ENCODE results near the gene EYS.

Gene EYS

GRCh38 chr6:64727075-64727474, 980.0 kb downstream of the EYS start:
- no peaks in the 10 kb centered on the region for H3K9me3 ChIP-seq (ENCODE audit: insufficient read depth, low read depth, low read length)
- TF ChIP-seq EZH2phosphoT487 (IDR thresholded peaks at IDR 0.05; ENCODE audit: borderline replicate concordance): no peak
- no peak for TF ChIP-seq CTCF (conservative IDR thresholded peaks at IDR 0.05; ENCODE audit: low read length)
- no peak overlapping the region for H3K9ac ChIP-seq (ENCODE audit: low read depth, low read length, poor library complexity, severe bottlenecking)
- no peaks in the 10 kb centered on the region for H3F3A ChIP-seq (ENCODE audit: low read depth)
- no peaks in the 10 kb centered on the region for H3K36me3 ChIP-seq (ENCODE audit: insufficient read depth, low read length)
- H3K27me3 ChIP-seq (ENCODE audit: insufficient read depth, low read length, poor library complexity, severe bottlenecking): no peaks in the 10 kb centered on the region
- no peak overlapping the region for H2AFZ ChIP-seq (ENCODE audit: low read length)
- H3K4me3 ChIP-seq (ENCODE audit: low read length, poor library complexity, severe bottlenecking): no peak overlapping the region
- no peaks in the 10 kb centered on the region for H3K9me2 ChIP-seq (replicated peaks; ENCODE audit: low read depth, low read length)
- no peaks in the 10 kb centered on the region for H3K4me1 ChIP-seq (ENCODE audit: insufficient read depth, low read length, poor library complexity, severe bottlenecking)
- H3K4me2 ChIP-seq (ENCODE audit: low read depth, low read length, poor library complexity, severe bottlenecking): no peak overlapping the region
- no peaks in the 10 kb centered on the region for H3K79me2 ChIP-seq (ENCODE audit: insufficient read depth, low read length)
- H4K20me1 ChIP-seq (ENCODE audit: insufficient read depth, low read length, poor library complexity, severe bottlenecking): no peaks in the 10 kb centered on the region

GRCh38 chr6:64724091-64724490, 982.9 kb downstream of the EYS start:
- Histone ChIP-seq H3K27me3 (ENCODE audit: insufficient read depth, low read length, poor library complexity, severe bottlenecking) (no peaks in the 10 kb centered on the region), H3K9me2 (replicated peaks; ENCODE audit: low read depth, low read length) (no peaks in the 10 kb centered on the region), H3K4me1 (ENCODE audit: insufficient read depth, low read length, poor library complexity, severe bottlenecking) (no peaks in the 10 kb centered on the region), H3K4me2 (ENCODE audit: low read depth, low read length, poor library complexity, severe bottlenecking) (no peak overlapping the region), H3F3A (ENCODE audit: low read depth) (no peaks in the 10 kb centered on the region), H3K9me3 (ENCODE audit: insufficient read depth, low read depth, low read length) (no peaks in the 10 kb centered on the region), H3K36me3 (ENCODE audit: insufficient read depth, low read length) (no peaks in the 10 kb centered on the region), H2AFZ (ENCODE audit: low read length) (no peak overlapping the region), H3K4me3 (ENCODE audit: low read length, poor library complexity, severe bottlenecking) (no peak overlapping the region), H4K20me1 (ENCODE audit: insufficient read depth, low read length, poor library complexity, severe bottlenecking) (no peaks in the 10 kb centered on the region), H3K9ac (ENCODE audit: low read depth, low read length, poor library complexity, severe bottlenecking) (no peak overlapping the region), H3K79me2 (ENCODE audit: insufficient read depth, low read length) (no peaks in the 10 kb centered on the region)
- TF ChIP-seq EZH2phosphoT487 (IDR thresholded peaks at IDR 0.05; ENCODE audit: borderline replicate concordance) (no peak), CTCF (conservative IDR thresholded peaks at IDR 0.05; ENCODE audit: low read length) (no peak)

GRCh38 chr6:64723327-64724058, 983.5 kb downstream of the EYS start:
- Histone ChIP-seq H3K79me2 (ENCODE audit: insufficient read depth, low read length) (no peaks in the 10 kb centered on the region), H3K4me2 (ENCODE audit: low read depth, low read length, poor library complexity, severe bottlenecking) (no peak overlapping the region), H3F3A (ENCODE audit: low read depth) (no peaks in the 10 kb centered on the region), H3K27me3 (ENCODE audit: insufficient read depth, low read length, poor library complexity, severe bottlenecking) (no peaks in the 10 kb centered on the region), H2AFZ (ENCODE audit: low read length) (no peak overlapping the region), H4K20me1 (ENCODE audit: insufficient read depth, low read length, poor library complexity, severe bottlenecking) (no peaks in the 10 kb centered on the region), H3K9me2 (replicated peaks; ENCODE audit: low read depth, low read length) (no peaks in the 10 kb centered on the region), H3K9me3 (ENCODE audit: insufficient read depth, low read depth, low read length) (no peaks in the 10 kb centered on the region), H3K4me1 (ENCODE audit: insufficient read depth, low read length, poor library complexity, severe bottlenecking) (no peaks in the 10 kb centered on the region), H3K4me3 (ENCODE audit: low read length, poor library complexity, severe bottlenecking) (no peak overlapping the region), H3K36me3 (ENCODE audit: insufficient read depth, low read length) (no peaks in the 10 kb centered on the region), H3K9ac (ENCODE audit: low read depth, low read length, poor library complexity, severe bottlenecking) (no peak overlapping the region)
- TF ChIP-seq CTCF (conservative IDR thresholded peaks at IDR 0.05; ENCODE audit: low read length): no peak
- TF ChIP-seq EZH2phosphoT487 (IDR thresholded peaks at IDR 0.05; ENCODE audit: borderline replicate concordance): no peak

Data from Loucy (cell line).